GM19468 (cell line): ENCODE measurements around the gene TIMMDC1.

Experiments
- ATAC-seq: cut with Tn5 transposase; IDR thresholded peaks from one replicate; pipeline ENCODE4 v1.9.1; 2021; ENCODE audit warnings: mild to moderate bottlenecking, moderate library complexity, moderate number of reproducible peaks; ENCODE audit not compliant: unreplicated experiment; ENCODE audit errors: extremely low read depth

Gene TIMMDC1, protein sequence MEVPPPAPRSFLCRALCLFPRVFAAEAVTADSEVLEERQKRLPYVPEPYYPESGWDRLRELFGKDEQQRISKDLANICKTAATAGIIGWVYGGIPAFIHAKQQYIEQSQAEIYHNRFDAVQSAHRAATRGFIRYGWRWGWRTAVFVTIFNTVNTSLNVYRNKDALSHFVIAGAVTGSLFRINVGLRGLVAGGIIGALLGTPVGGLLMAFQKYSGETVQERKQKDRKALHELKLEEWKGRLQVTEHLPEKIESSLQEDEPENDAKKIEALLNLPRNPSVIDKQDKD

DNA sequence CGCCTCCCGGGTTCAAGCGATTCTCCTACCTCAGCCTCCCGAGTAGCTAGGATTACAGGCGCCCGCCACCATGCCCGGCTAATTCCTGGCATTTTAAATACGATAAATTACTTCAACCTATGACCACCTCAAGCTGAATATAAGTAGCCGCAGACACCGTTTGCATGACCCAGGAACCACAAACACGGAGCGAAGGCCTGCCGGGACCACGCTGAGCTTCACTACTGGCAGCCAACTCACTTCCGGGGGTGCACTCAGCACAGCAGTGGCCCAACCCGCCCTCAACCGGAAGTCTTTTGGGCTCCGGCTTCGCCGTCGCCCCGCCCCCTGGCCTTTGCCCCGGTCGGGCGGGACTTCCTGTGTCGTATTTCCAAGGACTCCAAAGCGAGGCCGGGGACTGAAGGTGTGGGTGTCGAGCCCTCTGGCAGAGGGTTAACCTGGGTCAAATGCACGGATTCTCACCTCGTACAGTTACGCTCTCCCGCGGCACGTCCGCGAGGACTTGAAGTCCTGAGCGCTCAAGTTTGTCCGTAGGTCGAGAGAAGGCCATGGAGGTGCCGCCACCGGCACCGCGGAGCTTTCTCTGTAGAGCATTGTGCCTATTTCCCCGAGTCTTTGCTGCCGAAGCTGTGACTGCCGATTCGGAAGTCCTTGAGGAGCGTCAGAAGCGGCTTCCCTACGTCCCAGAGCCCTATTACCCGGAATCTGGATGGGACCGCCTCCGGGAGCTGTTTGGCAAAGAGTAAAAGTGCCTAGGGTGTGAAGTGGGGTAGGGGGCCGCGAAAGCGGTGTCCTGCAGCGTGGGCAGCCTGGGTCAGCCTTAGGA is at the start of gene TIMMDC1:
Gene TIMMDC1, plus strand, starts transcription at position 362 of the 826 bp plus-strand sequence. Its CDS starts 187 bp downstream, at position 549.
- peak; percentile 98 for ATAC-seq

DNA sequence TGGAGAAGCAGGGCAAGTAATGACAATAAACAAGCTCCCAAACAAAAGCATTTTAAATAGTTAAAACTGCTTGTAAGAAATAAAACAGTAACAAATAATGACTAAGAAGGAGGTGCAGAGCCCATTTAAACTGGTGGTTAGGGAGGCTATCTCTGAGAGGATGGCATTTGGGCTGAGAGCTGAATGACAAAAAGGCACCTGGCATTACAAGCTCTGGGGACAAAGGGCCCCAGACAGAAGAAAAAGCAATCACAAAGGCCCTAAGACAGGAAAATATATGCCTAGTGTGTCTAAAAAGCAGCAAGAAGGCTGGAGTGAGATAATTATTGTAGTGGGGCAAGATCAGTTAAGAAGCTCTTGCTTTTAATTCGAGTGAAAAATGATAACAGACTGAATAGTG is 44.5 kb upstream of the TIMMDC1 start:
- ATAC-seq, result no peak

DNA sequence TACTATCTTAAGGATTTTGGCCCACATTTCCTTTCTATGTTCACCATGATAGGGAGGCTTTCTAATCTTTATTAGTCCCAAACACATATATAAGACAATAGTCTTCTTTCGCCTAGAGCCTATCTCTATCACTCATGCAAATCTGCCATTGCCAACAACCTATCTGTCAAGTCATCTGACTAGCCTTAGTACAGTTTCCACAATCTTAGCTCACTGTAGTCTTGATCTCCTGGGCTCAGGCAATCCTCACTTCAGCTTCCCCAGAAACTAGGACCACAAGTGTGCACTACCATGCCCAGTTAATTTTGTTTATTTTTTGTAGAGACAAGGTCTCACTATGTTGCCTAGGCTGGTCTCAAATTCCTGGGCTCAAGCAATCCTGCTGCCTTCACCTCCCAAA is 41.9 kb upstream of the TIMMDC1 start:
- ATAC-seq, result no peak

DNA sequence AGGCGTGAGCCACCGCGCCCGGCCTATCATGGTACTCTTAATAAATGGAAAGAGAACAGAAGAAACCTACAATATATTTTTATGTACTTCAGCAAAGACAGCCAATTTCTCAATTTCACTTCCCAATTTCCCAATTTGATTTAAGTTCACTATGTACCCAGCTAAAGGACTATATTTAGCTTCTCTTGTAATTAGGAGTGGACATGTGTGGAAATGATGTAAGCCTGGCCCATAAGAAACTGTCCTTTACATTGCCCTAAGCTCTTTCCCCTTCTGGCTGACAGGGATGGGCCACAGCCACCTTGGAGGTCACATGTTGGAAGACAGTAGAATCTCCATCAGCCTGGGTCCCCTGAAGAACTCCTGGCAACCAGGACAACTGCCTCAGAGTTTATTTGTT is 41.1 kb upstream of the TIMMDC1 start:
- ATAC-seq, result no peak

DNA sequence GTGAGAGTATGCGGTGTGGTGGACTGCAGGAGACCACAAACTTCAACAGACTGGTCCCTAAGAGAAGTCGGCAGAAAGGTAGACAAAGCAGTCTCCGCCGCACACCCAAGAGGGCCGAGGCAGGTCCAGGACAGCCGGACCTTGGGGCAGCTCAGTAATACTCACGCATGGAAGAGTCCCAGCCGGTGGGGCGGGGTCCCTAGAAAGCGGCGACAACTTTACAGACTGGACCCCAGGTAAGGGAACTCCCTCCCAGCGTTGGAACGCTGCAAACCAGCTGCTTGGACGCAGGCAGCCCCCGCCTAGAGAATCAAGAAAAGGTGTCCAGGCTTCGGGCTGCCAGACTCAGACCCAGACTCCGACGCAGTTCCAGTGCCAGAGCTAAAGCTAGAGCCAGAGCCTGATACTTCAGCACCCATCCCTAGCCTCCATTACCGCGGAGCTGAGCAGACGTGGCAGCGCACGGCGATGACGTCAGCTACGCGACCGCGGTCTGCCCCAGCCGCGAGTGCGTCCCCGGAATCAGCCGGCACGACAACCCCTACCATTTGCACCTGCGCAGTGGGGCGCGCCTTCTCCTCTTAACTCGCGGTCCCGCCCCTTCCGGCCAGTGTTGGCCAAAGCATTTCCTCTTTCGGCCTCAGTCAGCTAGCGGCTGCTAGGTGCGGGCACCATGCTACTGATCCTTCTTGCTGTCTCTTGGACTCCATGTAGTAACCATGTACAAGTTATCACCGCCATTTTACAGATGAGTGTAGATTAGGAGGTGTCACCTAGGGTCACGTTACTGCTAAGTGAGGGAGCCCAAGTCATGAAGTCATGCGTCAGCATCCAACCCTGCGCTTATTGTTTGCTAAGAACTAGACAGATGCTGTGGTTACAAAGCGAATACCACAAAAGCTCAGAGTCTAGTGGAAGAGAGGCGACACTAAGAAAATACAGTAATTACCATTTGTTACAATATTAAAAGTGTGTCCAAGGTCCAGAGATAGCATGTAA is 34.9 kb upstream of the TIMMDC1 start, which contains the start of gene TMEM39A:
Gene TMEM39A, minus strand, starts transcription at position 445 of the 999 bp plus-strand sequence. CDS start 1,541 bp downstream, outside the sequence.
- ATAC-seq, result peak; percentile 91

DNA sequence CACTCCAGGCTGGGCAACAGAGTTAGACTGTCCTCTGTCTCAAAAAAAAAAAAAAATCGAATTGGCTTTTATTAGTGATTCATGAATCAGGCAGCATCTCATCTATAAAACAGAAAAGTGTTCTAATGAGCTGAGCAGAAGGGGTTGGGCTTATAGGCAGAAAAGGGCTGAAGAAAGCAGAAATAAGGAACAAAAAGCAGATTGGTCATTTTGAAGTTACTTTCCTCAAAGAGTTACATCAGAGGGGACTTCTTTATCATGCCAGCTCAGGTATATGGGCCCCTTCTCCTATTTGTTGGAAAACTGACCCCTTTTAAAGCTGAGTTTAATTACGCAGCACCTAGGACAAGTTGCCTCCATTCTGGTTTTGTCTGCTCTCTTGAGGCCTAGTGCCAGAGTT is 30.3 kb upstream of the TIMMDC1 start:
- ATAC-seq, result no peak

DNA sequence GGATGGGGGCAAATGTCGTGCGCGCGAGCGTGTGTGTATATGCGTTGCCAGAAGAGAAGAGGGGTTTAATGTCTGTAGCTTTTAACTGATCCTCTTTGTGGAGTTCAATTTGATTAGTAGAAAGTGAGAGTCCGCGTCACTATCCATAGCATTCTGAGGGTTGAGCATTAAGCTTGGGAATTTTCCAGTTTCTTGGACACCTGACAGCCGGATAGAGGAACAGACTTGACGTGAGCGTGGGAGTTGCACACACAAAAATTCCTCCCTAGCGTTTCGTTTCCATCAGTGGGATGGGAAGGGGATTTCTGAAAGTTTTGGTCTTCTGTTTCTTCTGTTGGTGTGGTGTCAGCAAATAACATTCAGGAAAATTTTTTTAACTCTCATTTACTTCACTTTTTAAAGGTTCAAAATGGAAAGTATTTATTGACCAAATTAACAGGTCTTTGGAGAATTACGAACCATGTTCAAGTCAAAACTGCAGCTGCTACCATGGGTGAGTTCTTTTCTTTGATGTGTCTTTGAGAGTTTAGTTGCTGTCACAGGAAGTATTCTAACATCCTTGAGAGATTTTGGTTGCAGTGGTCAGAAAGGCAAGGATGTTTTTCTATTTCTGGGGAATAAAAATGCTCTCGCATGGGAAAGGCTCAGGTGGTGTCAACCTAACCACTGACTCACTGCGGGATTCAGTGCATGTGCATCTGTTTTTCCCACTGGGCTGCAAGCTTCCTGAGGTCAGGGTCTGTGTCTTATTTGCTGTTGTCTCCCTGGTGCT is 28.7 kb upstream of the TIMMDC1 start:
- no peak for ATAC-seq

DNA sequence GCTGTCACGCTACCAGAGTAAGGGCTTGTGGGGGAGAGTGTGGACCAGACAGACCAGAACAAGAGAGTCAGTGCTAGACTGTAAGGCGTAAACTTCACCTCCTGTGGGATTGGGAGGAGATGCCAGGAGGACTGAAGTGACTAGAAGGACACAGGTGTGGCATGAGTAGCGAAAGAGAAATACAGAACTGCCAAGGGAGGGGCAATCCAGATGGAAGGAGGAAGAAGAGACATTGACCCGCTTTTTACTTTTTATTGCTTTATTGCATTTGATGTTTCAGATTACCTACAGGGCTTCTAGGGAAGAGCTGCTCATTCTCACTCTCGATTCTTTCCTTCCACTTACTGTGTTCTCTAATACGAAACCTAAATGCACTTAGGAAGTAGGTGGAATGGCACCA is 27.5 kb upstream of the TIMMDC1 start:
- no peak for ATAC-seq

DNA sequence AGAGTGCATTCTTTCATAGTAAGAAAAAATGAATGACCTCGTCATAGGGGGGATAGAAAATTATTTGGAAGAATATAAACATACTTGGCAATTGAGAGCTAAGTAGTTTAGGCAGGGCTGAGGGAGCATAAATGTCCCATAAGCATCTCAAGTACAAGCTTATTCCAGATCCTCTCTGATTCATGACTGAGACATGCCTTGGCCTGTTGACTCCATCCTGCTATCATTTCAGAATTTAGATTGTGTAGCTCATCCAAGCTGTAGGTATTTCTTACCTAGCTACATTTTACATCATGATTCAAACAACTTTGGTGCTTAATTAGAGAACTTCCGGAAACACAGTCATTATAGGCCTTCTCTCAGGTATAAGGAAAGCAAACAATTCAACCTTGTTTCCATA is 17.3 kb upstream of the TIMMDC1 start:
- ATAC-seq, result no peak

DNA sequence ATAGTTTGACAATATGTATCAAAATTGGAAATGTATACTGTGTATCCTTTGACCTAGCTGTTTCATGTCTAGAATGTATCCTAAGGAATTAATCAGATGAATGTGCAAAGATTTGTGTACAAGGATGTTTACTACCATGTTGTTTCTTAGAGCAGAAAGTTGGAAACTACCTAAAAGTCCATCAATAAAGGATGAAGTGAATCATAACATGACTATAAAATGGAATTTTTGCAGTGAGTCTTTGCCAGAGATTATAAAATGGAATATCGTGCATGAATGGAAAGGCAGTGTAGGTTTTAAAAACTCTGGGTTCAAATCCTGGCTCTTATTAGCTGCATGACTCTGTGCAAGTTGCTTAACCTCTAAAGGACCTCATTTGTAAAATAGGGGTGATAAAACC is 15.2 kb upstream of the TIMMDC1 start:
- no peak for ATAC-seq

DNA sequence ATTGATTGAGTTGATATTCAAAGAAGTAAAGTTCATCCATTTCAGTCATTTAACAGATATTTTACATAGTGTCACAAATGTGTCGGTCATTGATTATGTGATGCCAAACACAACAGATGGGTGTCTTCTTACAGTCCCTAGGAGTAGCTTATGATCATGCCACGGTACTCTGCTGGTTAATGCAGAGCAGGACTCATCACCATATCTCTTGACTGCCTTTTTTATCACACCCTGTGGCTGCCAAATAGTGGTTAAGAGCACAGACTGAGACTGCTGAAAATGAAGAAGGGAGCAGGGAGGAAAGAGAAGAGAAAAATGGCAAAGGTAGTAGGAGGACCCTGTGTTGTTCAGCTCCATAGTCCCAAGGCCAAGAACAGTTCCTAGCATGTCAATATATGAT is 12.8 kb upstream of the TIMMDC1 start:
- no peak for ATAC-seq

DNA sequence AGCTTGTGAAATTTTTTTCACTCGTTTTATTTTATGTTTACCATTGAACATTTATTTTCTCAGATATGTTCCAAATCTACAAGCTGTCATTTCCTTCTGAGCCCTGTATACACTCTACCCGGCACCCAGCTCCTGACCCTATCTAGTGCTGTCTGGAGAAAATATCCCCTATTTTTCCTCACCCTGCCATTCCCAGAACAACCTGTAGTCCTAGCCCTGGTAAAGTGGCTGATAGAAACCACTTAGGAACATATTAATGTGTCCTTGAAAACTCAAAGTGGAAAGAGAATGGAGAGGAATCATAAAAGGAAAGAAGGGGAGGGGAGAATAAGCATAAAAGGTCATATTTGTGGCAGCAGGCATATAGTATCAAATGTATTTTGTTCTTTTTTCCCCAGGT is 8.2 kb upstream of the TIMMDC1 start:
- ATAC-seq, result no peak

DNA sequence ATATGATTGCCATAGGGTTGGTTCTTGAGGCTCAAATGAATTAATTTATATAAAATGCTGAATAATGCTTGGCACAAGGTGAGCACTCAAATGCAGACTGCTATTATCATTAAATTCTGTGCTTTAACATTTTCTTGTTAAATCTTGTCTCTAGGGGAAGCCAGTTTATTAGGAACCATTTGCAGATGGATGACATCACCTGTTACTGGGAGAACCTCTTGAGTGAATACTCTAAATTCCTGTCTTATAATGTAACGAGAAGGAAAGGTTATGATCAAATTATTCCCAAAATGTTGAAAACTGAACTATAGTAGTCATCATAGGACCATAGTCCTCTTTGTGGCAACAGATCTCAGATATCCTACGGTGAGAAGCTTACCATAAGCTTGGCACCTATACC is 6.2 kb upstream of the TIMMDC1 start:
- ATAC-seq, result no peak

DNA sequence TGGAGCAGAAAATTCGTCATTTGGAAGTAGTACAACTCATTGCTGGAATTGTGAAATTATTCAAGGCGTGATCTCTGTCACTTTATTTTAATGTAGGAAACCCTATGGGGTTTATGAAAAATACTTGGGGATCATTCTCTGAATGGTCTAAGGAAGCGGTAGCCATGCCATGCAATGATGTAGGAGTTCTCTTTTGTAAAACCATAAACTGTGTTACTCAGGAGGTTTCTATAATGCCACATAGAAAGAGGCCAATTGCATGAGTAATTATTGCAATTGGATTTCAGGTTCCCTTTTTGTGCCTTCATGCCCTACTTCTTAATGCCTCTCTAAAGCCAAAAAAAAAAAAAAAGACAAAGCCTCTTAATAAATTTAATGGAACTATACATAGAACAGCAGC is 5.5 kb upstream of the TIMMDC1 start:
- ATAC-seq, result no peak

DNA sequence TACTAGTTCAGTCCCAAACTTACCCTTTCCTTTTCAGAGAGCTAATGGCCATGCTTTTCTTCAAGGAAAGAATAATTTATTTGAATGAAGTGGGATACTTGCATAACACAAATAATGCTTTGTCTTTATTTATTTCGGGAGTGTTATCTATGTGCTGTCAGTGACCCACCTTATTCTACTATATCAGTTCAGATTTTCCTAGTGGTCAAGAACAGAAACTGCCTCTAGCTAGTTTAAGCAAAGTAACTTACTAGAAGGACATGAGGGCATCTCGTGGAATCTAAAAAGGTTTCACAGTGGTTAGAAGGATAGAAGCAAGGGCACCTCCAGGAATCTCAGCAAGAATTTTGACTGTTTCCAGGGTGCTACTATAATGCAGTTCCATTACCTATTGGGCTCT is 3.8 kb upstream of the TIMMDC1 start:
- ATAC-seq, result no peak

DNA sequence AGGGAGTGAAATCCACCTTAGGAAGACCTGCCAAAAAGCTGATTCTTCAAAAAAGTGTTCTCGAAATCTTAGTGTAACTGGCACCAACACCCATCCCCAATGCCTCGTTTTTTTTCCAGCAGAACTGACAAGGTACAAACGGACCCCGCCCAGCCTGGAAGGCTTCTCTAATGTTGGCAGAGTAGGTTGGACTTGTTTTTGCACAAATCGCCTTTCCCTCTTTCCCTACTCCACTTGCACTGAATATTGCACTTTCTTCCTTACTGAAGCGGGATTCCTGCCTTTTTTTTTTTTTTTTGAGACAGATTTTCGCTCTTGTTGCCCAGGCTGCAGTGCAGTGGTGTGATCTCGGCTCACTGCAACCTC is 544 bp upstream of the TIMMDC1 start:
- no peak for ATAC-seq

DNA sequence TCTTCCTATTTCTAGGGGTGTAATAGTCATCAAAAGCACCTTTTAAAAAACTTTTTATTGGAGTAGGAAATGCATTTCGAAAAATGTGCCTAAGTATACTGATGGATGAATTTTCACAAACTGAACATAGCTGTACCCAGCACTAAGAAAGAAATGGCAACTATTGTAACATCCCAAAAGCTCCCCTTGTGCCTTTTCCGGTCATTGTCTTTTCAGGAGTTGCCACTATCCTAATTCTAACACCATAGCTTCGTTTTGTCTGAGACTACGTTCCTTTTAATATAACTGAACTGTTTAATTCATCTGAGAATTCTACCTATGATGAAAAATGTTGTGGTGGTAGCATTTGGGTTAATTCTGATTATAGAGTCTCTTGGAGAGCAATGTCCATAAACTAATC is 1.9 kb downstream of the TIMMDC1 start:
- ATAC-seq, result no peak

DNA sequence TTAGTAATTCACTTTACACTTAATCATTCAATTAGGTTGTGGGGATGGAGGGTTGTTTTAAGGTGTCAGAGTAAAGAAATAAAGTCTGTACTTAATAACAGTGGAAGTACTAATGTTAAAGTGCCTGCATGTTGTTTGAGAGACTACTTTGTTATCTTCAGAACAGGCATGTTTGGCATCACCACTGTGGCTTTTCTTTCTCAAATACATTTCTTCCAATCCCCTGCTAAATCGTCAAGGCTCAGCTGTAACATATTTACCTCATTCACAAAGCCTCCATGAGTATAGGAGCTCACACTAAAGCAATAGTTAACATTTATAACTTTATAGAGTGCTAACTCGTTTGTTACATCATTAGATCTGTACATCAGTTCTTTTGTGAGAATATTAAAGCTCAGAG is 2.6 kb downstream of the TIMMDC1 start:
- no peak for ATAC-seq

DNA sequence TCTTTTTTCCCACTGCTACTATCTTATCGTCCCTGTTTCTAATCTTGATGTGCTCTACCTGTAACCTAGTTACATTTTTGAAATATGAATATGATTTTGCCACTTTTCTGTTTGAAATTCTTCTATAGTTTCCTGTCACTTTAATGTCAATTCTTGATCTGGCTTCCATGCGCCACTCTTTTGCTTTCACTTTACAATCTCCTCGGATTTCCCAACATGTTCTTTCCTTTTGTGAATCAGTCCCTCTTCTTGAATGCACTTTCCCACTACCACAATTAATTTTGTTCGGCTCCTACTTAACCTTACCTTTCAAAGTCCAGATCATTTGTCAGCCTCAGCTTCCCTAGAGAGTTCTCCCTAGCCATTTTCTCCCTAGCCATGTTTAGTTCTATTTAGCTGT is 8.3 kb downstream of the TIMMDC1 start:
- ATAC-seq, result no peak

DNA sequence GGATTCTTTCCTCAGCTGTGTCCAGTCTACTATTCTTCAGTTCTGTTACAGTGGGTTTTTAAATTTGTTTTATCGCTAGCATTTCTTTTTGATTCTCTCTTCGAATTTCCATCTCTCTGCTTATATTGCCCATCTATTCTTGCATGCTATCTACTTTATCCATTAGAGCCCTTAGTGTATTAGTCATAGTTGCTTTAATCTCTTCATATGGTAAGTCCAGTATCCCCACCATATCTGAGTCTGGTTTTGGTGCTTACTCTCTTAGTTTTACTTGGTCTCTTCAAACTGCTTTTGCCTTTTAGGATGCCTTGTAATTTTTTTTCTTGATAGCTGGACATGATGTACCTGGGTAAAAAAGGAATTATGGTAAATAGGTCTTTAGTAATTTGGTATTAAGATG is 9.1 kb downstream of the TIMMDC1 start:
- no peak for ATAC-seq
